Activated CD8-positive, alpha-beta T cell treated with anti-CD3 and anti-CD28 coated beads for 36 hours (primary cell): ENCODE data around the gene ATXN1. TPM values are rescaled to one million over a fixed set of nuclear protein-coding genes. Genes with fewer than 3 reads are reported as not detected.
"Not testable (repeated sequence)": the region's sequence is repeated elsewhere in the genome, so short reads cannot be mapped to it uniquely, and the experiment has no call there.

ENCODE experiments used
- ATAC-seq: fragments of 200-7000 bp; cut with Tn5 transposase; one replicate; pipeline ENCODE4 v1.10.0; 2021; ENCODE audit warnings: mild to moderate bottlenecking, moderate library complexity
- CTCF ChIA-PET: fragments of 350-600 bp; sonication (Branson Sonifier 250); formaldehyde crosslinking; loops from one replicate; lab custom pipeline; 2021; ENCODE audit warnings: antibody characterized with exemption; lab: Charles Lee
- POLR2A ChIA-PET: fragments of 350-600 bp; sonication (Branson Sonifier 250); formaldehyde crosslinking; loops from one replicate; lab custom pipeline; 2021; ENCODE audit warnings: antibody characterized with exemption; lab: Charles Lee
- DNase-seq: peaks from one replicate; pipeline ENCODE4 v3.0.0-alpha.2; 2020
- H3K27ac Mint-ChIP-seq: one replicate; pipeline ENCODE4 v1.8.0; 2021; ENCODE audit warnings: mild to moderate bottlenecking, mixed read lengths
- H3K27me3 Mint-ChIP-seq: one replicate; pipeline ENCODE4 v1.8.0; 2021; ENCODE audit warnings: mixed read lengths
- H3K36me3 Mint-ChIP-seq: one replicate; pipeline ENCODE4 v1.8.0; 2021; ENCODE audit warnings: low read depth, mixed read lengths
- H3K4me1 Mint-ChIP-seq: one replicate; pipeline ENCODE4 v1.8.0; 2021; ENCODE audit warnings: low read depth, mixed read lengths
- H3K4me3 Mint-ChIP-seq: one replicate; pipeline ENCODE4 v1.8.0; 2021; ENCODE audit warnings: mild to moderate bottlenecking, moderate library complexity, mixed read lengths
- H3K9me3 Mint-ChIP-seq: one replicate; pipeline ENCODE4 v1.8.0; 2021; ENCODE audit warnings: mixed read lengths
- CTCF ChIP-seq: fragments of 200-600 bp; IDR thresholded peaks from one replicate; pipeline ENCODE4 v1.8.0; 2022; ENCODE audit warnings: antibody characterized with exemption, mild to moderate bottlenecking
- intact Hi-C: fragments of 100-400 bp; cut with micrococcal nuclease; formaldehyde crosslinking; loops from one replicate; pipeline ENCODE4 v1.10.0; 2022
- total RNA-seq, 2 experiments: library from RNA; stranded (reverse); gene quantifications; one replicate each; pipeline ENCODE4 v1.2.3, GENCODE V29; 2021

Gene ATXN1
- total RNA-seq, 2 experiments from 2014 or later: 35.4 to 40.8 TPM

DNA sequence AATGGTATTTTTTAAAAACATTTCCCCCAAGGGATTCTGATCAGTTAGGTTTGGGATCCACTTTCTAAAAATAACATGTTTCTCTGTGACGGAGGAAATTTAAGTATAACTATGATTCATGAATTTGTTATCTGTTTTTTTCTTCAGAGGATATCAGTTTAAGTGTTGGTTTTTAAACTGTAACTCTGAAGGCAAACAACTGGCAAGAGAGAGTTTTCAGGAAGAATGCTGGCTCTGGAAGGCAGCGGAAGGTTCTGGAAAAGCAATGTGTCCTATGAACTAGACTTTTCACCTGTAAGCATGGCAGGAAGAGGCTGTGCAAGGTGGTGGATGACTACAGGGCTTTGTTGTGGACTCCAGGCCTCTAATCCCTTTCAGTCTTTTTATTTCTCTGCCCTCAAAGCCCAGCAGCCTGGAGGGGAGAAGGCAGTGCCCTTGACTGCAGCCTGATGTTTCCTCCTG, 369.8 kb downstream of the ATXN1 start:
- Mint-ChIP-seq H3K27ac (no peak overlapping the region), H3K4me3 (no peak overlapping the region), H3K9me3 (no peaks in the 10 kb centered on the region), H3K27me3 (no peaks in the 10 kb centered on the region), H3K36me3 (peaks cover 7% of the 10 kb centered on the region), H3K4me1 (peaks cover 5% of the 10 kb centered on the region)
- no peak for TF ChIP-seq CTCF
- POLR2A ChIA-PET: no interaction called here
- DNase-seq (no peak), ATAC-seq (no peak)
- intact Hi-C loops: no loop called here
- CTCF ChIA-PET: no interaction called here

DNA sequence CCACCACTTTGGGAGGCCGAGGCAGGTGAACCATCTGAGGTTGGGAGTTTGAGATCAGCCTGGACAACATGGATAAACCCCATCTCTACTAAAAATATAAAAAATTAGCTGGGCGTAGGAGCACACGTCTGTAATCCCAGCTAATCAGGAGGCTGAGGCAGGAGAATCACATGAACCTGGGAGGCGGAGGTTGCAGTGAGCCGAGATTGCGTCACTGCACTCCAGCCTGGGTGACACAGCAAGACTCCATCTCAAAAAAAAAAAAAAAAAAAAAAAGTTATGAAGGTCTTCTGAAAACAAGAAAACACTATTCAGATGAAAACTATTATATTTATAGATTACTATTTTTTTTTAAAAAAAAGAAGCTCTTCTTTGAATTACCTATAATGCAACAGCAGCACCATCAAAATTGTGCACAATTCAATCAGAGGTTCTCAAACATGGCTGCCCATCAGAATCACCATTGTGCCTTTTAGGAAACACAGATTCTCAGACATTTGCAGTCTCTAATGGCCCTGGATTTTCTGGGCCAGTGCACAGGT, 370.3 kb downstream of the ATXN1 start:
- H3K4me1 Mint-ChIP-seq, H3K36me3 Mint-ChIP-seq, ATAC-seq, H3K27me3 Mint-ChIP-seq, H3K4me3 Mint-ChIP-seq, CTCF ChIA-PET, H3K27ac Mint-ChIP-seq, intact Hi-C loops, H3K9me3 Mint-ChIP-seq, DNase-seq: not testable (repeated sequence)
- POLR2A ChIA-PET: interaction anchor here (1.0 kb wide), 1 partner anchor 54 kb away, joined by 3 read pairs; no protein-coding TSS in a partner anchor

- no peak for TF ChIP-seq CTCF
- CTCF ChIA-PET: interaction anchor here (1.2 kb wide), 1 partner anchor 19 kb away, joined by 5 read pairs; no protein-coding TSS in a partner anchor
- H3K4me3 Mint-ChIP-seq: no peak overlapping the region
- no peaks in the 10 kb centered on the region for H3K27me3 Mint-ChIP-seq
- ATAC-seq (no peak), DNase-seq (no peak)
- no peaks in the 10 kb centered on the region for H3K9me3 Mint-ChIP-seq
- H3K4me1 Mint-ChIP-seq: peaks cover 4% of the 10 kb centered on the region
- POLR2A ChIA-PET: no interaction called here
- intact Hi-C loops: no loop called here
- no peak overlapping the region for H3K27ac Mint-ChIP-seq
- H3K36me3 Mint-ChIP-seq: peaks cover 2% of the 10 kb centered on the region
These were observed 371.6 kb downstream of the ATXN1 start for GRCh38 chr6:16389642-16390041.

DNA sequence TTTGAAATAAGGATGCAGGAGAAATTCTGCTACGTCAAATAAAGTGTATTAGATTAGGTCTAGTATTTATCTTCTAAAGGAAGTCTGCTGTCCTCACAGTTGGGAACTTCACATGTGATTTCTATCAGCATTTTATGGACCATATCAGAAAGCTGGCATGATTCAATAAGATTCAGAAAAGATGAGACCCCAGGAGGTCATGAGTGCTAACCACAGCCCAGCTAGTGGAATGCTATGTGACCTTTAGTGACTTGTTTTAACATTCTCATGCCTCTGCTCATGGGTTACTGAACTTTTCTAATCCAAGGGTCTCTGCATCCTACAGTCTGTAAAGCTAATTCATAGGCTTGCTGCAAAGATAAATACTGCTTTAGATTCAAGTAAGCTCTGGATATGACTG, 372.8 kb downstream of the ATXN1 start:
- Mint-ChIP-seq H3K27me3 (no peaks in the 10 kb centered on the region), H3K36me3 (peaks cover 2% of the 10 kb centered on the region), H3K9me3 (no peaks in the 10 kb centered on the region), H3K4me3 (no peak overlapping the region), H3K4me1 (peaks cover 4% of the 10 kb centered on the region), H3K27ac (no peak overlapping the region)
- intact Hi-C loops: no loop called here
- no peak for DNase-seq
- no peak for ATAC-seq
- CTCF ChIA-PET: no interaction called here
- TF ChIP-seq CTCF: no peak
- POLR2A ChIA-PET: no interaction called here

DNA sequence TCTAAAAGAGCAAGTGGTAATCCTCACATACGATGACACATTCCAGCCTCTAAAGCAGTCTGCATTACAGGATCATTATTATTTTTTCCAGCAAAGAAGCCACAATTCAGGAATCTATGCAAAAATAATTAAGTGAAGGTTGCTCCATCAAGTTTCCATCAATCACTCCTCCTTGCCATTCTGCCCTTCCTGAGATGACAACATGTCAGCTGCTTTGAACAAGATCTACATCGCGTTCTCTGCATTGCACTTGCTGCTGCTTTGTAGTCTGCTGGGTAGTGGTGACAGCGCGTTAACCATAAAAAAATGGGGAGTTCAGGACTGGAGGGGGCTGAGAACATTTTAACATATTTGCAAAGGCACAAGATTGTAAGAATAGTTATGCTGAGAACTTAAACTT, 375.2 kb downstream of the ATXN1 start:
- DNase-seq: no peak
- Mint-ChIP-seq H3K9me3 (no peaks in the 10 kb centered on the region), H3K36me3 (peaks cover 2% of the 10 kb centered on the region), H3K4me3 (no peak overlapping the region), H3K27ac (no peak overlapping the region), H3K27me3 (no peaks in the 10 kb centered on the region), H3K4me1 (no peaks in the 10 kb centered on the region)
- TF ChIP-seq CTCF: no peak
- ChIA-PET CTCF (no interaction called here), POLR2A (no interaction called here)
- intact Hi-C loops: no loop called here
- no peak for ATAC-seq
